IMR-90 (cell line): ENCODE measurements around the gene NPAS3. TPM values are rescaled to one million over a fixed set of nuclear protein-coding genes. Genes with fewer than 3 reads are reported as not detected.

Experiments used
- ATAC-seq: fragments of 200-7000 bp; cut with Tn5 transposase; 2 replicates; pipeline ENCODE4 v1.9.1; 2020; ENCODE audit warnings: low read depth, mild to moderate bottlenecking, moderate library complexity
- BruUV-seq: library from RNA; stranded (reverse); fragments of 400-500 nt; replicated peaks from 2 replicates; lab custom pipeline; 2021; lab: Mats Ljungman, UMichigan
- CTCF ChIA-PET: fragments of 300-600 bp; formaldehyde crosslinking; extraction: SDS; loops from one replicate; lab custom pipeline; 2021; ENCODE audit warnings: antibody characterized with exemption; lab: Yijun Ruan, JAX
- POLR2A ChIA-PET: fragments of 300-600 bp; sonication (Branson Sonifier 250); formaldehyde crosslinking; loops from one replicate; lab custom pipeline; 2022; ENCODE audit warnings: antibody characterized with exemption; ENCODE audit not compliant: unreplicated experiment; lab: Charles Lee
- DNase-seq: peaks from one replicate; pipeline ENCODE4 v3.0.0; 2013
- H2AFZ ChIP-seq: replicated peaks from 2 replicates; pipeline ENCODE3; 2013; ENCODE audit warnings: low read length, mild to moderate bottlenecking; ENCODE audit not compliant: poor library complexity
- H2AK5ac ChIP-seq: 2 replicates; pipeline ENCODE4 v1.6.1; 2013; ENCODE audit warnings: low read depth, low read length, inconsistent platforms
- H2AK9ac ChIP-seq: replicated peaks from 2 replicates; pipeline ENCODE3; 2013; ENCODE audit warnings: mild to moderate bottlenecking, low read depth, low read length, moderate library complexity; ENCODE audit not compliant: poor library complexity
- H2BK120ac ChIP-seq: 2 replicates; pipeline ENCODE4 v1.6.1; 2013; ENCODE audit warnings: low read depth, low read length, inconsistent platforms
- H2BK15ac ChIP-seq: 3 replicates; pipeline ENCODE4 v1.6.1; 2013; ENCODE audit warnings: low read depth, low read length, inconsistent platforms
- H2BK20ac ChIP-seq: 2 replicates; pipeline ENCODE4 v1.6.1; 2013; ENCODE audit warnings: low read depth, mild to moderate bottlenecking, inconsistent platforms, low read length, moderate library complexity
- H2BK5ac ChIP-seq: 2 replicates; pipeline ENCODE4 v1.6.1; 2013; ENCODE audit warnings: mild to moderate bottlenecking, low read depth, low read length, inconsistent platforms; ENCODE audit not compliant: poor library complexity, severe bottlenecking
- H3K14ac ChIP-seq: replicated peaks from 2 replicates; pipeline ENCODE4 v1.6.1; 2013; ENCODE audit warnings: low read depth, low read length, inconsistent platforms
- H3K18ac ChIP-seq: 2 replicates; pipeline ENCODE4 v1.6.1; 2013; ENCODE audit warnings: low read depth, low read length, control low read depth
- H3K23ac ChIP-seq: 2 replicates; pipeline ENCODE4 v1.6.1; 2013; ENCODE audit warnings: low read depth, low read length, inconsistent platforms
- H3K27ac ChIP-seq: 2 replicates; pipeline ENCODE4 v1.5.1; 2013; ENCODE audit warnings: mild to moderate bottlenecking, control low read depth, low read length; ENCODE audit not compliant: insufficient read depth
- H3K27me3 ChIP-seq: 2 replicates; pipeline ENCODE4 v1.6.1; 2013; ENCODE audit warnings: low read length; ENCODE audit not compliant: control insufficient read depth, insufficient read depth
- H3K36me3 ChIP-seq: 2 replicates; pipeline ENCODE4 v1.6.1; 2013; ENCODE audit warnings: low read length, mixed read lengths; ENCODE audit not compliant: control insufficient read depth, insufficient read depth
- H3K4ac ChIP-seq: 2 replicates; pipeline ENCODE4 v1.6.1; 2013; ENCODE audit warnings: low read depth, low read length, inconsistent platforms
- H3K4me1 ChIP-seq: 2 replicates; pipeline ENCODE4 v1.6.1; 2013; ENCODE audit warnings: low read length, mixed read lengths; ENCODE audit not compliant: control insufficient read depth, insufficient read depth
- H3K4me2 ChIP-seq: 2 replicates; pipeline ENCODE4 v1.6.1; 2013; ENCODE audit warnings: low read depth, mild to moderate bottlenecking, control low read depth, low read length, moderate library complexity
- H3K4me3 ChIP-seq: 2 replicates; pipeline ENCODE4 v1.5.1; 2013; ENCODE audit warnings: low read depth, mild to moderate bottlenecking, control low read depth, low read length, moderate library complexity; ENCODE audit not compliant: insufficient read depth
- H3K56ac ChIP-seq: 2 replicates; pipeline ENCODE4 v1.6.1; 2013; ENCODE audit warnings: low read length, inconsistent platforms; ENCODE audit not compliant: insufficient read depth; ENCODE audit errors: extremely low read depth
- H3K79me1 ChIP-seq, 2 experiments: 2 replicates each; pipeline ENCODE4 v1.6.1; 2013; ENCODE audit warnings: low read length in 2 of 2, inconsistent platforms in 1 of 2, low read depth in 1 of 2
- H3K9ac ChIP-seq: 2 replicates; pipeline ENCODE4 v1.6.1; 2013; ENCODE audit warnings: low read depth, low read length, control low read depth
- H3K9me1 ChIP-seq: 2 replicates; pipeline ENCODE4 v1.6.1; 2013; ENCODE audit warnings: low read length, inconsistent platforms; ENCODE audit not compliant: insufficient read depth
- H3K9me3 ChIP-seq: 2 replicates; pipeline ENCODE4 v1.6.1; 2013; ENCODE audit warnings: low read length; ENCODE audit not compliant: control insufficient read depth, insufficient read depth
- H4K20me1 ChIP-seq: 2 replicates; pipeline ENCODE4 v1.6.1; 2013; ENCODE audit warnings: low read length, inconsistent platforms; ENCODE audit not compliant: insufficient read depth
- H4K5ac ChIP-seq: 2 replicates; pipeline ENCODE4 v1.6.1; 2013; ENCODE audit warnings: mild to moderate bottlenecking, low read depth, low read length, control low read depth
- H4K8ac ChIP-seq, 2 experiments: 2 replicates each; pipeline ENCODE4 v1.6.1; 2013; ENCODE audit warnings: low read depth in 2 of 2, low read length in 2 of 2, control low read depth in 1 of 2, inconsistent platforms in 1 of 2
- H4K91ac ChIP-seq: 2 replicates; pipeline ENCODE4 v1.6.1; 2013; ENCODE audit warnings: low read depth, low read length, inconsistent platforms; ENCODE audit not compliant: insufficient read depth
- BHLHE40 ChIP-seq: fragments of 150-350 bp; IDR thresholded peaks from 2 replicates; pipeline ENCODE4 v1.6.1; 2016; ENCODE audit warnings: mild to moderate bottlenecking, low read depth, low read length
- CTCF ChIP-seq: conservative IDR thresholded peaks from 2 replicates; pipeline ENCODE4 v1.5.1; 2012; ENCODE audit warnings: mild to moderate bottlenecking, low read depth, low read length, improper control_type of control experiment
- RAD21 ChIP-seq: IDR thresholded peaks from 2 replicates; pipeline ENCODE4 v1.6.1; 2012; ENCODE audit warnings: low read length, improper control_type of control experiment
- SMC3 ChIP-seq: fragments of 150-350 bp; IDR thresholded peaks from 2 replicates; pipeline ENCODE4 v1.6.1; 2016; ENCODE audit warnings: low read depth, mild to moderate bottlenecking, antibody characterized with exemption, low read length, moderate library complexity
- WGBS, 2 experiments: methylation state at CpG; one replicate each; pipeline versions ENCODE4 v1.1.5 to v1.1.7; 2013; ENCODE audit warnings: missing lambda C conversion rate in 2 of 2; ENCODE audit not compliant: insufficient read length in 1 of 2; ENCODE audit errors: extremely low coverage in 2 of 2; 5-methylcytosine and 5-hydroxymethylcytosine counted together
- dilution Hi-C: fragments of 300-500 bp; cut with HindIII; formaldehyde crosslinking; loops from one replicate; pipeline ENCODE4 v1.14.3; 2018; ENCODE audit warnings: low sequenced_read_pairs; ENCODE audit not compliant: unreplicated experiment
- in situ Hi-C: fragments of 300-500 bp; cut with MboI; formaldehyde crosslinking; loops from 3 replicates; pipeline ENCODE4 v1.14.3; 2019; ENCODE audit warnings: low sequenced_read_pairs, inconsistent platforms, mixed read lengths
- intact Hi-C: fragments of 100-400 bp; cut with micrococcal nuclease; formaldehyde crosslinking; loops from 2 replicates; pipeline ENCODE4 v1.10.0; 2022
- polyA plus RNA-seq, 3 experiments: library from polyadenylated mRNA; depleted of rRNA; stranded (reverse); fragments of >200 nt; gene quantifications; 2 replicates each; pipeline ENCODE4 v1.2.3, GENCODE V29; 2012; ENCODE audit warnings: low replicate concordance in 1 of 3
- total RNA-seq: library from RNA; depleted of rRNA; stranded (reverse); fragments of >200 nt; gene quantifications from 2 replicates; pipeline ENCODE4 v1.2.3, GENCODE V29; 2012

Gene NPAS3
- total and polyA plus RNA-seq, 2 of the 4 experiments (the other 2 are of a cell fraction), result not detected

- Histone ChIP-seq H4K20me1 (no peaks in the 10 kb centered on the region), H2AFZ (no peak overlapping the region), H3K56ac (no peak overlapping the region), H3K9ac (no peak overlapping the region), H2BK20ac (no peak overlapping the region), H3K4me3 (no peak overlapping the region), H3K23ac (no peak overlapping the region), H3K14ac (no peak overlapping the region), H2BK15ac (no peak overlapping the region), H3K4me1 (no peaks in the 10 kb centered on the region), H4K8ac (no peak overlapping the region), H3K27me3 (no peaks in the 10 kb centered on the region), H2AK5ac (no peak overlapping the region), H3K18ac (no peak overlapping the region), H2BK120ac (no peak overlapping the region), H2BK5ac (no peak overlapping the region), H3K9me3 (no peaks in the 10 kb centered on the region), H4K91ac (no peak overlapping the region), H3K27ac (no peak overlapping the region), H4K5ac (no peak overlapping the region), H3K9me1 (no peaks in the 10 kb centered on the region), H3K36me3 (no peaks in the 10 kb centered on the region), H3K4ac (no peak overlapping the region), H2AK9ac (no peak overlapping the region), H3K79me1 (no peaks in the 10 kb centered on the region), H3K4me2 (no peak overlapping the region)
- 60% methylated on average over 4 of the region's 16 CpGs; no CpG with 5 or more reads in 1 of the 2 experiments for WGBS, 2 experiments
- peak; percentile 40 for DNase-seq
- dilution Hi-C loops (no loop called here), in situ Hi-C loops (loop anchor here (5.0 to 10.0 kb wide), 3 partner anchors 248 to 483 kb away; no protein-coding TSS in a partner anchor), intact Hi-C loops (loop anchor here (1.0 kb wide), 4 partner anchors 259 to 485 kb away; no protein-coding TSS in a partner anchor)
- POLR2A ChIA-PET, result no interaction called here
- no TSS peak for BruUV-seq
- ATAC-seq, result peak; percentile 70
- CTCF ChIA-PET, result interaction anchor here (0.8 to 1.0 kb wide), 2 partner anchors 259 to 273 kb away, joined by 3 to 4 read pairs; no protein-coding TSS in a partner anchor
- TF ChIP-seq BHLHE40 (no peak), RAD21 (peak; percentile 71), SMC3 (peak; percentile 74), CTCF (peak; percentile 64)
Measured at GRCh38 chr14:33839193-33840076, 900.8 kb downstream of the NPAS3 start.
